NT2/D1 (cell line): ENCODE data around the gene UBE2K.
"Not testable (repeated sequence)": the region's sequence is repeated elsewhere in the genome, so short reads cannot be mapped to it uniquely, and the experiment has no call there.

Experiments
- DNase-seq: peaks from one replicate; pipeline ENCODE4 v3.0.0-alpha.2; 2011; ENCODE audit warnings: low read depth, low spot score
- H3K27me3 ChIP-seq: 2 replicates; pipeline ENCODE4 v1.6.0; 2011; ENCODE audit warnings: mild to moderate bottlenecking; ENCODE audit not compliant: insufficient read length, insufficient read depth
- H3K36me3 ChIP-seq: 2 replicates; pipeline ENCODE4 v1.6.1; 2011; ENCODE audit warnings: mild to moderate bottlenecking, low read length, mixed read lengths; ENCODE audit not compliant: insufficient read depth, insufficient read length
- H3K4me1 ChIP-seq: 2 replicates; pipeline ENCODE4 v1.5.1; 2011; ENCODE audit not compliant: insufficient read depth, insufficient read length
- H3K4me3 ChIP-seq: 2 replicates; pipeline ENCODE4 v1.5.1; 2011; ENCODE audit warnings: low read depth; ENCODE audit not compliant: insufficient read length
- H3K9ac ChIP-seq: 2 replicates; pipeline ENCODE4 v1.6.0; 2011; ENCODE audit warnings: low read depth; ENCODE audit not compliant: insufficient read length
- H3K9me3 ChIP-seq: 2 replicates; pipeline ENCODE4 v1.5.1; 2011; ENCODE audit warnings: mild to moderate bottlenecking, low read length; ENCODE audit not compliant: insufficient read depth
- SUZ12 ChIP-seq: IDR thresholded peaks from 2 replicates; pipeline ENCODE4 v1.6.1; 2011; ENCODE audit not compliant: insufficient read length, insufficient read depth; ENCODE audit errors: extremely low read depth
- YY1 ChIP-seq: IDR thresholded peaks from 2 replicates; pipeline ENCODE4 v1.6.1; 2011; ENCODE audit not compliant: insufficient read length, insufficient read depth
- ZNF274 ChIP-seq: IDR thresholded peaks from 2 replicates; pipeline ENCODE4 v1.6.1; 2011; ENCODE audit warnings: mild to moderate bottlenecking, low read depth, low read length

UBE2K gene

DNA sequence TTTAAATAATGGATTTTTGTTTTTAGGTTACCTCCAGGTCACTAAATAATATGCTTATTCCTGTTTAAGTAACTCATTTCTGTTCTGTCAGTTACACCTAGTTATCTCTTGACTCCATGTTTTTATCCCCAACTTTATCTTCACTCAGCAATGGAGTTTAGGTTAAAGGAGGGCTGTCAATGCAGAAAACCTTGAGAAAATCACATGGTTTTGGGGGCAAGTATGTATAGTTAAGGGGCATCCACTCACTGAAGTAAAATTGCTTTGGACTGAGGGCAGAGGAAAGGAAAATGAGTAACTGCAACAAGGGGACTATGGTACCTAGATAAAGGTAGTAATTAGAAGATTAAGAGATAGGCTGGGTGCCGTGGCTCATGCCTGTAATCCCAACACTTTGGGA is 87.1 kb downstream of the UBE2K start:
- Histone ChIP-seq H3K27me3 (no peaks in the 10 kb centered on the region), H3K9ac (no peak overlapping the region), H3K9me3 (no peaks in the 10 kb centered on the region), H3K36me3 (peaks cover under 1% of the 10 kb centered on the region), H3K4me3 (no peak overlapping the region), H3K4me1 (no peaks in the 10 kb centered on the region)
- no peak for DNase-seq
- TF ChIP-seq SUZ12, result no peak
- no peak for TF ChIP-seq ZNF274
- no peak for TF ChIP-seq YY1

DNA sequence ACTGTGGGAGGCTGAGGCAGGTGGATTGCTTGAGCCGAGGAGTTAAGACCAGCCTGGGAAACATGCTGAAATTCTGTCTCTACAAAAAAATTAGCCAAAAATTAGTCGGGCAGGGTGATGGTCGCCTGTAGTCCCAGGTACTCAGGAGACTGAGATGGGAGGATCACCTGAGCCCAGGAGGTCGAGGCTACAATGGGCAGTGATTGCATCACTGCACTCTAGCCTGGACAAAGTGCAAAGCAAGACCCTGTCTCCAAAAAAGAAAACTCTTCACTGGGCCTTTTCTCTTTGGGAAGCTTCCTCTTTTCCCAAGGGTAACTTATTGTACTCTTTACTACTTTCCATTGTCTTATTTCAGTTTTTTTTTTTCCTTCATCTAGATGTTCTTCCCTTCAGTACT is 88.9 kb downstream of the UBE2K start:
- no peak overlapping the region for H3K9ac ChIP-seq
- no peaks in the 10 kb centered on the region for H3K4me1 ChIP-seq
- no peak overlapping the region for H3K4me3 ChIP-seq
- no peaks in the 10 kb centered on the region for H3K36me3 ChIP-seq
- TF ChIP-seq YY1, result no peak
- no peak for TF ChIP-seq SUZ12
- no peak for TF ChIP-seq ZNF274
- no peaks in the 10 kb centered on the region for H3K9me3 ChIP-seq
- DNase-seq, result no peak
- H3K27me3 ChIP-seq, result no peaks in the 10 kb centered on the region

DNA sequence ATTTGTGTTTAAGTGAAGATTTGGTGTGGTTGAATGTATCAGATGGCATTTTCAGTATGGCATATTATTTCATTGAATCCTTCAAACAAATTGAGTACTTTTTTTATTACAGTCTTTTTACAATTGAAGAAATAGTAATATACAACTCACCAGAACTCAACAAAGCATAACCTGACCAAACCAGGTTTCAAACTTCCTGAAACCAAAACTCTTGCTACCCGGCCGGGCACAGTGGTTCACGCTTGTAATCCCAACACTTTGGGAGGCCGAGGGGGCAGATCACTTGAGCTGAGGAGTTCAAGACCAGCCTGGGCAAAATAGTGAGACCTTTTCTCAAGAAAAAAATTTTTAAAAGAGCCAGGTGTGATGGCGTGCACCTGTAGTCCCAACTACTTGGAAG is 94.2 kb downstream of the UBE2K start:
- TF ChIP-seq SUZ12 (no peak), YY1 (no peak), ZNF274 (no peak)
- H3K9ac ChIP-seq, result no peak overlapping the region
- H3K4me1 ChIP-seq, result no peaks in the 10 kb centered on the region
- H3K9me3 ChIP-seq, result no peaks in the 10 kb centered on the region
- no peak overlapping the region for H3K4me3 ChIP-seq
- no peak for DNase-seq
- H3K27me3 ChIP-seq, result no peaks in the 10 kb centered on the region
- H3K36me3 ChIP-seq, result no peaks in the 10 kb centered on the region

DNA sequence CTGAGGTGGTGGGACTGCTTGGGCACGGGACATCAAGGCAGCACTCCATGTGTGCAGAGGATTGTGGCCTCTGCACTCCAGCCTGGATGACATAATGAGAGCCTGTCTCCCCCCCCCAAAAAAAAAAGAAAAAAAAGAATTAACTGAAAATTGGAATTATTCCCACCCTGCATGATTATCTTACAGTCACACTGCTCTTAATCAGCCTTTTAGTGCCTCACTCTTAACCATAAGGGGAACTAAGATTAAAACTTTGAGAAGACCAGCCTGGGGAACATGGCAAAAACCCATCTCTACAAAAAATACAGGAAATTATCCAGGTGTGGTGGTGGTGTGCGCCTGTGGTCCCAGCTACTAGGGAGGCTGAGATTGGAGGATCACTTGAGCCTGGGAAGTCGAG is 94.6 kb downstream of the UBE2K start:
- no peak for DNase-seq
- Histone ChIP-seq H3K36me3 (no peaks in the 10 kb centered on the region), H3K4me1 (no peaks in the 10 kb centered on the region), H3K9ac (no peak overlapping the region), H3K27me3 (no peaks in the 10 kb centered on the region), H3K9me3 (no peaks in the 10 kb centered on the region), H3K4me3 (no peak overlapping the region)
- TF ChIP-seq SUZ12, result no peak
- no peak for TF ChIP-seq YY1
- no peak for TF ChIP-seq ZNF274

DNA sequence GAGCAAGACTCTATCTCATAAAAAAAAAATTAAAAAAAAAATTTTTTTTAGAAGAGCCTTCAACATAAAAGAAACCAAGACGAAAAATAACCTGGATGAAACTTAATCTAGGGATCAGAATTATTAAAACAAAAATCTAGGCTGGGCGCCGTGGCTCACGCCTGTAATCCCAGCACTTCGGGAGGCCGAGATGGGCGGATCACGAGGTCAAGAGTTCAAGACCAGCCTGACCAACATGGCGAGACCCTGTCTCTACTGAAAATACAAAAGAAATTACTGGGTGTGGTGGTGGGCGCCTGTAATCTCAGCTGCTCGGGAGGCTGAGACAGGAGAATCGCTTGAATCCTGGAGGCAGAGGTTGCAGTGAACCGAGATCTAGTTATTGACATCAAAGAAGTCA is 95.0 kb downstream of the UBE2K start:
- H3K4me3 ChIP-seq, H3K27me3 ChIP-seq, H3K36me3 ChIP-seq, H3K9me3 ChIP-seq, H3K9ac ChIP-seq, H3K4me1 ChIP-seq, DNase-seq: not testable (repeated sequence)

DNA sequence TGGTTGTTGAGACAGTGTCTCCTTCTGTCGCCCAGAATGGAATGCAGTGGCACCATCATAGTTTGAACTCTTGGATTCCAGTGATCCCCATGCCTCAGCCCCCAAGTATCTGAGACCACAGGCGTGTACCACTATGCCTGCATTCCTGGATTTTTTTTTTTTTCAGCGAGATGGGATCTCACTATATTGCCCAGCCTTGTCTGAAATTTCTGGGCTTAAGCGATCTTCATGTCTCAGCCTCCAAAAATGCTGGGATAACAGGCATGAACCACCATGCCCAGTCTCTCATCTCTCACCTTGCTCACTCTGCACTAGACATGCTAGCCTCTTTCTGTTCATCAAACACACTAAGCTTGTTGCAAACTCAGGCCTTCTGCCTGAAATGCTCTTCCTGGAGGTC is 104.1 kb downstream of the UBE2K start:
- H3K36me3 ChIP-seq, result no peaks in the 10 kb centered on the region
- no peaks in the 10 kb centered on the region for H3K9me3 ChIP-seq
- H3K9ac ChIP-seq, result no peak overlapping the region
- DNase-seq, result no peak
- TF ChIP-seq SUZ12 (no peak), YY1 (no peak), ZNF274 (no peak)
- no peak overlapping the region for H3K4me3 ChIP-seq
- H3K27me3 ChIP-seq, result no peaks in the 10 kb centered on the region
- H3K4me1 ChIP-seq, result no peaks in the 10 kb centered on the region

DNA sequence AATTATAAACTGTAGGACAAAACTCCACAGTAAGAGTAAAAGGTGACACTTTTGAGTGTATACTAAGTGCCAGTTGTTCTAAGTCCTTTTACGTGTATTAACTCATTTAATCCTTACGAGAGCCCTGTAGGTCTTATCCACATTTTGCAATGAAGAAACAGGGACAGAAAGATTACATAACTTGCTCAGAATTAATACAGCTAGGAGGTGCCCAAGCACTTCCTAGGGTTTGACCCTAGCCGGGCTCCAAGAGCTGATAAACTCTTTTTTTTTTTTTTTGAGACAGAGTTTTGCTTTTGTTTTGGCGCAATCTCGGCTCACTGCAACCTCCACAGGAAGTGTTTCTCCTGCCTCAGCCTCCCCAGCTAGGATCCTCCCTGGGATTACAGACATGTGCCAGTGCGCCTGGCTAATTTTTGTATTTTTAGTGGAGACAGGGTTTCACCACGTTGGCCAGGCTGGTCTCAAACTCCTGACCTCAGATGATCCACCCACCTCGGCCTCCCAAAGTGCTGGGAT is 110.4 kb downstream of the UBE2K start:
- Histone ChIP-seq H3K4me1 (no peaks in the 10 kb centered on the region), H3K9me3 (no peaks in the 10 kb centered on the region), H3K27me3 (no peaks in the 10 kb centered on the region), H3K36me3 (no peaks in the 10 kb centered on the region), H3K4me3 (no peak overlapping the region), H3K9ac (no peak overlapping the region)
- TF ChIP-seq ZNF274, result no peak
- no peak for TF ChIP-seq SUZ12
- no peak for TF ChIP-seq YY1
- DNase-seq, result no peak

DNA sequence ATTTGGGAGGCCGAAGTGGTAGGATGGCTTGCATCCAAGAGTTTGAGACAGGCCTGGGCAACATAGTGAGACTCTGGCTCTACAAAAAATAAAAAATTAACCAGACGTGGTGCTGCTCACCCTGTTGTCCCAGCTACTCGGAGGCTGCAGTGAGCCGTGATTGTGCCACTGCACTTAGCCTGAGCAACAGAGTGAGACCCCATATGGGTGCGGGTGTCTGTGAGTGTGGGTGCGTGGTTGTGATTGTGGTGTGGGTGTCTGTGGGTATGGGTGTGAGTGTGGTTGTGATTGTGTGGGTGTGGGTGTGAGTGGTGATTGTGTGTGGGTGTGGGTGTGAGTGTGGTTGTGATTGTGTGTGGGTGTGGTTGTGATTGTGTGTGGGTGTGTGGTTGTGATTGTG is 114.6 kb downstream of the UBE2K start:
- H3K36me3 ChIP-seq, result no peaks in the 10 kb centered on the region
- no peaks in the 10 kb centered on the region for H3K27me3 ChIP-seq
- H3K9ac ChIP-seq, result no peak overlapping the region
- no peak for TF ChIP-seq ZNF274
- TF ChIP-seq YY1, result no peak
- no peak overlapping the region for H3K4me3 ChIP-seq
- no peak for DNase-seq
- H3K9me3 ChIP-seq, result no peaks in the 10 kb centered on the region
- peaks cover 6% of the 10 kb centered on the region for H3K4me1 ChIP-seq

DNA sequence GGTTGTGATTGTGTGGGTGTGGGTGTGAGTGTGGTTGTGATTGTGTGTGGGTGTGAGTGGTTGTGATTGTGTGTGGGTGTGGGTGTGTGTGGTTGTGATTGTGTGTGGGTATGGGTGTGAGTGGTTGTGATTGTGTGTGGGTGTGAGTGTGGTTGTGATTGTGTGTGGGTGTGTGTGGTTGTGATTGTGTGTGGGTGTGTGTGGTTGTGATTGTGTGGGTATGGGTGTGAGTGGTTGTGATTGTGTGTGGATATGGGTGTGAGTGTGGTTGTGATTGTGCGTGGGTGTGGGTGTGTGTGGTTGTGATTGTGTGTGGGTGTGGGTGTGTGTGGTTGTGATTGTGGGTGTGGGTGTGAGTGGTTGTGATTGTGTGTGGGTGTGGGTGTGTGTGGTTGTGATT is 115.1 kb downstream of the UBE2K start:
- H3K9ac ChIP-seq, DNase-seq, H3K27me3 ChIP-seq, H3K9me3 ChIP-seq, H3K4me3 ChIP-seq, H3K4me1 ChIP-seq, H3K36me3 ChIP-seq: not testable (repeated sequence)

DNA sequence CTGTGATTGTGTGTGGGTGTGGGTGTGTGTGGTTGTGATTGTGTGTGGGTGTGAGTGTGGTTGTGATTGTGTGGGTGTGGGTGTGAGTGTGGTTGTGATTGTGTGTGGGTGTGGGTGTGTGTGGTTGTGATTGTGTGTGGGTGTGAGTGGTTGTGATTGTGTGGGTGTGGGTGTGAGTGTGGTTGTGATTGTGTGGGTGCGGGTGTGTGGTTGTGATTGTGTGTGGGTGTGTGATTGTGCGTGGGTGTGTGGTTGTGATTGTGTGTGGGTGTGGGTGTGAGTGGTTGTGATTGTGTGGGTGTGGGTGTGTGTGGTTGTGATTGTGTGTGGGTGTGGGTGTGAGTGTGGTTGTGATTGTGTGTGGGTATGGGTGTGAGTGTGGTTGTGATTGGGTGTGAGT is 115.8 kb downstream of the UBE2K start:
- H3K9me3 ChIP-seq, H3K9ac ChIP-seq, H3K4me3 ChIP-seq, H3K36me3 ChIP-seq, DNase-seq, H3K4me1 ChIP-seq, H3K27me3 ChIP-seq: not testable (repeated sequence)
